Mesendoderm (in vitro differentiated cells): ENCODE data around the gene SLC44A3.
"Not testable (repeated sequence)": the region's sequence is repeated elsewhere in the genome, so short reads cannot be mapped to it uniquely, and the experiment has no call there.

Experiments
- DNase-seq: peaks from one replicate; pipeline ENCODE4 v3.0.0; 2013
- H2AK5ac ChIP-seq: 2 replicates; pipeline ENCODE4 v1.6.1; 2013; ENCODE audit warnings: low read length, inconsistent platforms
- H2BK120ac ChIP-seq: 2 replicates; pipeline ENCODE4 v1.6.1; 2013; ENCODE audit warnings: low read depth, mild to moderate bottlenecking, low read length, moderate library complexity, mixed read lengths
- H2BK15ac ChIP-seq: replicated peaks from 2 replicates; pipeline ENCODE4 v1.6.1; 2013; ENCODE audit warnings: low read depth, mild to moderate bottlenecking, moderate library complexity
- H2BK5ac ChIP-seq: 2 replicates; pipeline ENCODE4 v1.6.1; 2013; ENCODE audit warnings: low read length, inconsistent platforms
- H3K18ac ChIP-seq: 2 replicates; pipeline ENCODE4 v1.6.1; 2013; ENCODE audit warnings: mild to moderate bottlenecking, low read length, mixed read lengths
- H3K23ac ChIP-seq: one replicate; pipeline ENCODE4 v1.6.1; 2013; ENCODE audit warnings: low read length
- H3K27ac ChIP-seq: 2 replicates; pipeline ENCODE4 v1.5.1; 2013; ENCODE audit warnings: low read depth, mild to moderate bottlenecking, inconsistent platforms, low read length, moderate library complexity
- H3K27me3 ChIP-seq: 2 replicates; pipeline ENCODE4 v1.6.1; 2013; ENCODE audit warnings: low read length, control low read depth, mild to moderate bottlenecking, inconsistent platforms; ENCODE audit not compliant: insufficient read depth, poor library complexity
- H3K36me3 ChIP-seq: 2 replicates; pipeline ENCODE4 v1.6.1; 2013; ENCODE audit warnings: low read length, inconsistent platforms; ENCODE audit not compliant: control insufficient read depth, insufficient read depth
- H3K4ac ChIP-seq: one replicate; pipeline ENCODE4 v1.6.1; 2013; ENCODE audit warnings: low read depth, mild to moderate bottlenecking, low read length, moderate library complexity
- H3K4me1 ChIP-seq: 2 replicates; pipeline ENCODE4 v1.6.1; 2013; ENCODE audit warnings: low read depth, low read length, inconsistent platforms; ENCODE audit not compliant: control insufficient read depth
- H3K4me2 ChIP-seq: 2 replicates; pipeline ENCODE4 v1.6.1; 2013; ENCODE audit warnings: low read length
- H3K4me3 ChIP-seq: 2 replicates; pipeline ENCODE4 v1.5.1; 2013; ENCODE audit warnings: mild to moderate bottlenecking, low read length
- H3K56ac ChIP-seq: one replicate; pipeline ENCODE4 v1.6.1; 2013; ENCODE audit warnings: low read length
- H3K79me1 ChIP-seq: 2 replicates; pipeline ENCODE4 v1.6.1; 2013; ENCODE audit warnings: low read length, inconsistent platforms
- H3K79me2 ChIP-seq: 2 replicates; pipeline ENCODE4 v1.6.1; 2013; ENCODE audit warnings: mild to moderate bottlenecking, low read length; ENCODE audit not compliant: control insufficient read depth, insufficient read depth
- H3K9ac ChIP-seq: 2 replicates; pipeline ENCODE4 v1.6.1; 2013; ENCODE audit warnings: low read length, inconsistent platforms
- H4K5ac ChIP-seq: one replicate; pipeline ENCODE4 v1.6.1; 2013; ENCODE audit warnings: low read length
- H4K8ac ChIP-seq: one replicate; pipeline ENCODE4 v1.6.1; 2013; ENCODE audit warnings: low read depth, mild to moderate bottlenecking, control low read depth, low read length, moderate library complexity
- WGBS: extraction: QIAGEN DNeasy Blood & Tissue Kit; methylation state at CpG from one replicate; pipeline ENCODE4 v1.1.7; 2013; ENCODE audit warnings: low lambda C conversion rate, missing lambda C conversion rate; ENCODE audit not compliant: insufficient coverage; ENCODE audit errors: extremely low coverage; 5-methylcytosine and 5-hydroxymethylcytosine counted together

Gene SLC44A3

GRCh38 chr1:94935034-94935433 lies 114.9 kb downstream of the SLC44A3 start:
- no peak overlapping the region for H3K4ac ChIP-seq
- WGBS, result no CpG with 5 or more reads among the region's 1 CpG
- no peak overlapping the region for H3K23ac ChIP-seq
- no peaks in the 10 kb centered on the region for H3K27me3 ChIP-seq
- H4K5ac ChIP-seq, result no peak overlapping the region
- no peak overlapping the region for H4K8ac ChIP-seq
- H3K4me3 ChIP-seq, result no peak overlapping the region
- H3K79me1 ChIP-seq, result no peaks in the 10 kb centered on the region
- no peak overlapping the region for H3K9ac ChIP-seq
- H2BK15ac ChIP-seq, result no peak overlapping the region
- H3K56ac ChIP-seq, result no peak overlapping the region
- H2BK120ac ChIP-seq, result no peak overlapping the region
- H3K4me2 ChIP-seq, result no peak overlapping the region
- no peaks in the 10 kb centered on the region for H3K79me2 ChIP-seq
- H3K27ac ChIP-seq, result no peak overlapping the region
- H3K36me3 ChIP-seq, result no peaks in the 10 kb centered on the region
- peaks cover 2% of the 10 kb centered on the region for H3K4me1 ChIP-seq
- DNase-seq, result no peak
- no peak overlapping the region for H2AK5ac ChIP-seq
- no peak overlapping the region for H3K18ac ChIP-seq
- H2BK5ac ChIP-seq, result no peak overlapping the region

- H3K9ac ChIP-seq, result no peak overlapping the region
- no peak overlapping the region for H2AK5ac ChIP-seq
- H3K23ac ChIP-seq, result no peak overlapping the region
- DNase-seq, result no peak
- no CpG with 5 or more reads among the region's 1 CpG for WGBS
- no peak overlapping the region for H3K56ac ChIP-seq
- no peak overlapping the region for H4K8ac ChIP-seq
- peaks cover 2% of the 10 kb centered on the region for H3K4me1 ChIP-seq
- no peak overlapping the region for H3K27ac ChIP-seq
- no peaks in the 10 kb centered on the region for H3K79me1 ChIP-seq
- no peak overlapping the region for H3K4me3 ChIP-seq
- H2BK5ac ChIP-seq, result no peak overlapping the region
- H3K79me2 ChIP-seq, result no peaks in the 10 kb centered on the region
- H3K18ac ChIP-seq, result no peak overlapping the region
- H3K4ac ChIP-seq, result no peak overlapping the region
- no peaks in the 10 kb centered on the region for H3K27me3 ChIP-seq
- H2BK120ac ChIP-seq, result no peak overlapping the region
- H4K5ac ChIP-seq, result no peak overlapping the region
- H3K36me3 ChIP-seq, result no peaks in the 10 kb centered on the region
- H2BK15ac ChIP-seq, result no peak overlapping the region
- H3K4me2 ChIP-seq, result no peak overlapping the region
Observed at GRCh38 chr1:94935476-94935875, 115.3 kb downstream of the SLC44A3 start.

GRCh38 chr1:94936861-94937620 lies 116.9 kb downstream of the SLC44A3 start:
- H2BK120ac ChIP-seq, result no peak overlapping the region
- H3K27me3 ChIP-seq, result no peaks in the 10 kb centered on the region
- H3K36me3 ChIP-seq, result no peaks in the 10 kb centered on the region
- peak; percentile 77 for DNase-seq
- H3K79me2 ChIP-seq, result no peaks in the 10 kb centered on the region
- H3K4me2 ChIP-seq, result no peak overlapping the region
- no peak overlapping the region for H3K23ac ChIP-seq
- no peak overlapping the region for H3K4me3 ChIP-seq
- no peak overlapping the region for H4K5ac ChIP-seq
- no CpG with 5 or more reads among the region's 5 CpGs for WGBS
- no peak overlapping the region for H3K56ac ChIP-seq
- H2AK5ac ChIP-seq, result no peak overlapping the region
- no peak overlapping the region for H3K27ac ChIP-seq
- H3K9ac ChIP-seq, result no peak overlapping the region
- H2BK15ac ChIP-seq, result no peak overlapping the region
- no peak overlapping the region for H3K18ac ChIP-seq
- H3K4ac ChIP-seq, result no peak overlapping the region
- H4K8ac ChIP-seq, result no peak overlapping the region
- H2BK5ac ChIP-seq, result no peak overlapping the region
- peaks cover 2% of the 10 kb centered on the region for H3K4me1 ChIP-seq
- no peaks in the 10 kb centered on the region for H3K79me1 ChIP-seq

- Histone ChIP-seq H3K79me1 (no peaks in the 10 kb centered on the region), H2AK5ac (no peak overlapping the region), H4K8ac (no peak overlapping the region), H3K79me2 (no peaks in the 10 kb centered on the region), H3K56ac (no peak overlapping the region), H3K23ac (no peak overlapping the region), H3K18ac (no peak overlapping the region), H3K4me1 (peaks cover 2% of the 10 kb centered on the region), H3K4me3 (no peak overlapping the region), H3K4me2 (no peak overlapping the region), H2BK5ac (no peak overlapping the region), H3K27ac (no peak overlapping the region), H2BK120ac (no peak overlapping the region), H2BK15ac (no peak overlapping the region), H4K5ac (no peak overlapping the region), H3K4ac (no peak overlapping the region), H3K9ac (no peak overlapping the region), H3K36me3 (no peaks in the 10 kb centered on the region), H3K27me3 (no peaks in the 10 kb centered on the region)
- DNase-seq, result no peak
- no CpG with 5 or more reads among the region's 1 CpG for WGBS
Observed at GRCh38 chr1:94937820-94938219, 117.7 kb downstream of the SLC44A3 start.

- no peak overlapping the region for H3K9ac ChIP-seq
- H2BK120ac ChIP-seq, result no peak overlapping the region
- no peak overlapping the region for H2BK5ac ChIP-seq
- H3K36me3 ChIP-seq, result no peaks in the 10 kb centered on the region
- no peak overlapping the region for H4K8ac ChIP-seq
- H3K4me3 ChIP-seq, result no peak overlapping the region
- H3K4me2 ChIP-seq, result no peak overlapping the region
- H3K56ac ChIP-seq, result no peak overlapping the region
- H3K79me2 ChIP-seq, result no peaks in the 10 kb centered on the region
- H2AK5ac ChIP-seq, result no peak overlapping the region
- WGBS, result no CpG with 5 or more reads among the region's 3 CpGs
- no peak overlapping the region for H3K27ac ChIP-seq
- H4K5ac ChIP-seq, result no peak overlapping the region
- no peak overlapping the region for H2BK15ac ChIP-seq
- no peaks in the 10 kb centered on the region for H3K79me1 ChIP-seq
- no peak overlapping the region for H3K23ac ChIP-seq
- no peak overlapping the region for H3K4ac ChIP-seq
- no peak for DNase-seq
- H3K27me3 ChIP-seq, result no peaks in the 10 kb centered on the region
- H3K18ac ChIP-seq, result no peak overlapping the region
- H3K4me1 ChIP-seq, result peaks cover 2% of the 10 kb centered on the region
Observed at GRCh38 chr1:94940738-94941137, 120.6 kb downstream of the SLC44A3 start.

- not testable (repeated sequence) for H3K79me2 ChIP-seq, H3K27ac ChIP-seq, H3K27me3 ChIP-seq, H3K79me1 ChIP-seq, H3K36me3 ChIP-seq, H2BK15ac ChIP-seq, H3K4ac ChIP-seq, H3K4me1 ChIP-seq, H3K4me2 ChIP-seq, H2AK5ac ChIP-seq, H3K4me3 ChIP-seq, H4K5ac ChIP-seq, H3K56ac ChIP-seq, H2BK120ac ChIP-seq, H2BK5ac ChIP-seq, H3K23ac ChIP-seq, H3K18ac ChIP-seq, DNase-seq, H4K8ac ChIP-seq, H3K9ac ChIP-seq
- no CpG with 5 or more reads among the region's 1 CpG for WGBS
Observed at GRCh38 chr1:94941480-94941879, 121.3 kb downstream of the SLC44A3 start.
